IPS-15b (cell line): Measurements from ENCODE around the gene SIGLEC9.

Experiments used
- H3K27me3 ChIP-seq: one replicate; pipeline ENCODE4 v1.6.1; 2013; ENCODE audit warnings: low read length; ENCODE audit not compliant: control insufficient read depth, insufficient read depth
- H3K36me3 ChIP-seq: one replicate; pipeline ENCODE4 v1.6.1; 2013; ENCODE audit warnings: low read length; ENCODE audit not compliant: control insufficient read depth, insufficient read depth
- H3K4me1 ChIP-seq: one replicate; pipeline ENCODE4 v1.6.1; 2013; ENCODE audit warnings: mild to moderate bottlenecking, low read length; ENCODE audit not compliant: control insufficient read depth, insufficient read depth
- H3K4me3 ChIP-seq: one replicate; pipeline ENCODE4 v1.5.1; 2013; ENCODE audit warnings: low read depth, low read length
- H3K9ac ChIP-seq: one replicate; pipeline ENCODE4 v1.6.1; 2013; ENCODE audit warnings: low read depth, mild to moderate bottlenecking, low read length
- H3K9me3 ChIP-seq: one replicate; pipeline ENCODE4 v1.6.1; 2013; ENCODE audit warnings: mild to moderate bottlenecking, low read length; ENCODE audit not compliant: control insufficient read depth, insufficient read depth

The SIGLEC9 gene

DNA sequence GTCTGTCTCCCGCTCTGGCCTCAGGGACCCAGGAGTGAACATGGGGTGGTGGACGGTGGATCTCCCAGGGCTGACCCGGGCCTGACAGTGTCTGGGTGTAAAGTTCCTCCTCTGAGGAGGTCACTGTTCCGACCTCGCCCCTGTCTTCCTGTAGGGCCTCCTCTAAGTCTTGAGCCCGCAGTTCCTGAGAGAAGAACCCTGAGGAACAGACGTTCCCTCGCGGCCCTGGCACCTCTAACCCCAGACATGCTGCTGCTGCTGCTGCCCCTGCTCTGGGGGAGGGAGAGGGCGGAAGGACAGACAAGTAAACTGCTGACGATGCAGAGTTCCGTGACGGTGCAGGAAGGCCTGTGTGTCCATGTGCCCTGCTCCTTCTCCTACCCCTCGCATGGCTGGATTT, at the start of gene SIGLEC9:
SIGLEC9 (plus strand) TSS at position 178 of the 400 bp plus-strand sequence; CDS start at position 247, 69 bp downstream.
- Histone ChIP-seq H3K4me3 (no peak within 1 kb of the TSS), H3K4me1 (no peaks in the 10 kb centered on the region), H3K27me3 (no peaks in the 10 kb centered on the region)

DNA sequence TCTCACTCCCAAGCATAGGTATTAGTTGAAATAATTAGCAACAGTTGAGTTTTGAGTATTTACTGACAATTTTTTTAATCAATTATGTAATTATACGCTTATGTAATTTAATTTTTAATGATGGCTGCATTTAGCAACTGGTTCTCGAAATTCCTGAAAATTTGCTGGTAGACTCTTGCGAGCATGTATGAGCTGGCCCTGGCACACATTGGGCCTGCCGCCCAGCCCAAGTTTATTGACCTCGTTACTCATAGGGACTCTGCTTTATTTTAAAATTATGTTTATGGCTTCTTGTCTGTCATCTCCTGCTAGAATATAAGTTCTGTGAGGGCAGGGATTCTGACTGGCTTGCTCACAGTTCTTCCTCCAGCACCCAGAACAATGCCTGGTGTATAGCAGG, 48.7 kb upstream of the SIGLEC9 start:
- H3K4me1 ChIP-seq, result no peaks in the 10 kb centered on the region
- H3K27me3 ChIP-seq, result no peaks in the 10 kb centered on the region
- H3K4me3 ChIP-seq, result no peak overlapping the region
- H3K36me3 ChIP-seq, result no peaks in the 10 kb centered on the region
- H3K9me3 ChIP-seq, result no peaks in the 10 kb centered on the region
- H3K9ac ChIP-seq, result no peak overlapping the region

More for the DNA sequence above, at the start of gene SIGLEC9:
- H3K36me3 ChIP-seq, result no peaks in the 10 kb centered on the region
- H3K9me3 ChIP-seq, result no peaks in the 10 kb centered on the region
- no peak within 1 kb of the TSS for H3K9ac ChIP-seq

DNA sequence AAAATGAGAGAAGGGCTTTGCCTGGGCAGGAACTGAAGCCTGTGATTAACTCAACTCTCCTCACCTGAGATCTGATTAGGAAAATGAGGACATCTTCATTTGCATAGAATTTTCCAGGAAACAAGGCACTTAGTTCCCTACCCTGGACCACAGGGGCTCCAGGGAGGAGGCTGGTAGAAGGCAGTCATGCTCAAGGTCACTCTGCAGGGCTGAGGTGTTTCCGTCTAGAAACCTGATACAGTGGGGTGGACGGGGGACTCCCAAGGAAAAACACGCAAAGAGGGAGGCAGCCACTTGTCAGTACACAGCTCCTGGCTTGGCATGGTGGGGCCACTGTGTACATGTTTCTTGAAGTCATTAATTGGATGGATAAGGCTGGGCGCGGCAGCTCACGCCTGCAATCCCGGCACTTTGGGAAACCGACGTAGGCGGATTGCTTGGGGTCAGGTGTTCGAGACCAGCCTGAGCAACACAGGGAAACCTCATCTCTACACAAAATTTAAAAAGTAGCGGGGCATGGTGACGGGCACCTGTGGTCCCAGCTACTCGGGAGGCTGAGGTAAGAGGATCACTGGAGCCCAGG, 48.0 kb upstream of the SIGLEC9 start:
- Histone ChIP-seq H3K9me3 (no peaks in the 10 kb centered on the region), H3K36me3 (no peaks in the 10 kb centered on the region), H3K27me3 (no peaks in the 10 kb centered on the region), H3K4me3 (no peak overlapping the region), H3K4me1 (no peaks in the 10 kb centered on the region), H3K9ac (no peak overlapping the region)

DNA sequence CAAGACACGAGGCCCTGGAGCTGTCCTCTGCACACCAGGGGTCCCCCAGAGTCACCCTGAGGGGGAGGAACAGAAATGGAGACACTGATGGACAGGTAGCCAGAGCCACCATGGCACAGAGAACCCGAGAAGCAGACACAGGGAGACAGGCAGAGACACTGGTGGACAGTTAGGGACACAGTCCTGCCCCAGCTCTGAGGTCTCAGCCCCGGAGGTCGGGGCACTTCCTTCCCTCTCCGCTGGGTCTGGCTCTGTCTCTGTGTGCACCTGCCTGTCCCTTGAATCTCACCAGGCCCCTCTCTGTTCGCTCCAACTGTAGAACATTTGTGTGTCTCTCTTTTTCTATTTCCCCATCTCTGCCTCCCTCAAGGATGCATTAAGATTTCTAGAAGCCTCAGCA, 46.6 kb upstream of the SIGLEC9 start:
- Histone ChIP-seq H3K9me3 (no peaks in the 10 kb centered on the region), H3K9ac (no peak overlapping the region), H3K4me3 (no peak overlapping the region), H3K36me3 (no peaks in the 10 kb centered on the region), H3K4me1 (no peaks in the 10 kb centered on the region), H3K27me3 (no peaks in the 10 kb centered on the region)

DNA sequence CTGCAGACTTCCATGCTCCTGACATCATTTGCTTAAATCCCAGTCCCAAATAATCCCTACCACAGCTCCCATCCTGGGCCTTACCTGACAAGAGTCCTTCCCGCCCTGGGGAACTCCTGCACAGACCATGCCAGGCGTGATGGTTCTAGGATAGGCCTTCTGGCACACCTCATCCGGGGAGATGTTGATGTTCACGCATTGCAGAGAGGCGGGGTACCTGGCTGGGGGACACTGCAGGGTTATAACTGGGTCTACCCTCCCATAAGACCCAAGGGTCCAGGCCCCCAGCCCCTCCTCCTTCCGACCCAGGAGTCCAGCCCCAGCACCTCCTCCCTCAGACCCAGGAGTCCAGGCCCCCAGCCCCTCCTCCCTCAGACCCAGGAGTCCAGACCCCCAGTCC, 46.0 kb upstream of the SIGLEC9 start:
- peaks cover 4% of the 10 kb centered on the region for H3K27me3 ChIP-seq
- H3K4me1 ChIP-seq, result no peaks in the 10 kb centered on the region
- no peaks in the 10 kb centered on the region for H3K36me3 ChIP-seq
- no peak overlapping the region for H3K9ac ChIP-seq
- H3K9me3 ChIP-seq, result no peaks in the 10 kb centered on the region
- H3K4me3 ChIP-seq, result no peak overlapping the region

DNA sequence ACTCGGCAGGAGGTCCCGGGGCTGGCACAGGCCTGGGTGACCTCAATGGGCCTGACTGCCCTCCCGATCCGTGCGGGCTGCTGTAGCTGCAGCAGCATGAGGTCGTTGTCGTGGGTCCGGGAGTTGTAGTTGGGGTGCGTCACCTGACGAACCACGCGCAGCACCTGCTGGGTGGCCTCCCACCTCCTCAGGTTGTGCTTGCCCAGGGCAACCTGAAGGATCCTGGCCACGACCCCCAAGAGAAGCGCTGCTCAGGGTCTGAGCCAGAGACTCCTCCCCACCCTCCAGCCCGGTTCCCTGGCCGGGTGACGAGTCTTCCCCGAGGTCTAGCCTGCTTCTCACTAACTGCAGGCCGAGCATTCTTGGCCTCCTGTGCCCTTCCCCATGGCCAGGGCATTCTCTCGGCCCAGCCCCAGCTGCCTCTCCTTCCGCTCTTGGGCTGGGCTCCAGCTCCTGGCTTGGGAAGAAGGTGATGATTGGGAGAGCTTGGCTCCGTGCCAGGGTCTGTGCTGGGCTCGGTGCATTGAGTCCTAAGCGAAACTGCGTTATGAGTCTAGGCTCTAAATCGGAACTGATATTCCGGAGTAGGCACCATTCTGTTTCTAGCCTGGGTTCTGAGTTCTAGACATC, 45.1 kb upstream of the SIGLEC9 start:
- Histone ChIP-seq H3K4me3 (no peak overlapping the region), H3K9me3 (no peaks in the 10 kb centered on the region), H3K9ac (no peak overlapping the region), H3K27me3 (peaks cover 4% of the 10 kb centered on the region), H3K4me1 (no peaks in the 10 kb centered on the region), H3K36me3 (no peaks in the 10 kb centered on the region)

DNA sequence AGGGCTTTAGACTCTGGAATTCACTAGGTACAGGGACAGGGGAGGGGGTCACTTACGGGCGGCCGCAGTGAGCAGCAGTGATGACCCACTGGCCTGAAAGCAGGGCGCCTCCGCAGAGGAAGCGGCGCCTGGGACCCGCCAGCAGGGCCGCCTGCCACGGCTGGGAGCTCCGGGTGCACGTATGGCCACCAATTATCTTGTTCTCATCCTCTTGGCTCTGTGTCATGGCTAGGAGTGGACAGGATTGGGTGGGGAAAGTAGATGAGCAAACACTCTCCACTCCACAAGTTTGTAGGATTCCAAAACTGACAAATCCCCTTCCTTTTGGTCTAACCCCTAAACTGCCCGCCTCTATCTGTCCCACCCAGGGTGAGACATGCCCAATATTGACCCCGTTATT, 43.2 kb upstream of the SIGLEC9 start:
- no peak overlapping the region for H3K4me3 ChIP-seq
- H3K9ac ChIP-seq, result no peak overlapping the region
- H3K9me3 ChIP-seq, result no peaks in the 10 kb centered on the region
- H3K4me1 ChIP-seq, result no peaks in the 10 kb centered on the region
- H3K36me3 ChIP-seq, result no peaks in the 10 kb centered on the region
- H3K27me3 ChIP-seq, result peaks cover 4% of the 10 kb centered on the region

DNA sequence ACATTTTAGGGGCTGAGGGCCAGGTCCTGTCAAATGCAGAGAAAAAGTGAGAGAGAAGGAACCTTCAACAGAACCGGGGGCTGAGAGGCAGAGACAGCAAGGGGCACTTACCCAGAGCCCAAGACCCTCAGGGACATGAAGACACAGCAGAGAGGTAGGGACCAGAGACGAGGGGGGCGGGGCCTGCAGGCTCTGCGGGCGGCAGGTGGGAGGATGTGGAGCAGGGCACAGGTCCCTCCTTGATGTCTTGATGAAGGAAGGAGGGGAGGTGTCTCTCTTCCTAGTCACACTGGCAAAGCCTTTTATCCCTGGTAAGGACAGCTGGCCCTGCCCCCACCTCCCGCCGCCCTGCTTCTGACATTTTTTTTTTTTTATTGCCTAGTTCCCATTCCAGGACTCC, 42.1 kb upstream of the SIGLEC9 start, which contains the start of gene KLK14:
KLK14 (minus strand) TSS at position 277 of the 400 bp plus-strand sequence; CDS start at position 4, 273 bp downstream.
- Histone ChIP-seq H3K9me3 (no peaks in the 10 kb centered on the region), H3K4me3 (no peak within 1 kb of the TSS), H3K9ac (no peak within 1 kb of the TSS), H3K27me3 (peaks cover 4% of the 10 kb centered on the region), H3K36me3 (no peaks in the 10 kb centered on the region), H3K4me1 (no peaks in the 10 kb centered on the region)

DNA sequence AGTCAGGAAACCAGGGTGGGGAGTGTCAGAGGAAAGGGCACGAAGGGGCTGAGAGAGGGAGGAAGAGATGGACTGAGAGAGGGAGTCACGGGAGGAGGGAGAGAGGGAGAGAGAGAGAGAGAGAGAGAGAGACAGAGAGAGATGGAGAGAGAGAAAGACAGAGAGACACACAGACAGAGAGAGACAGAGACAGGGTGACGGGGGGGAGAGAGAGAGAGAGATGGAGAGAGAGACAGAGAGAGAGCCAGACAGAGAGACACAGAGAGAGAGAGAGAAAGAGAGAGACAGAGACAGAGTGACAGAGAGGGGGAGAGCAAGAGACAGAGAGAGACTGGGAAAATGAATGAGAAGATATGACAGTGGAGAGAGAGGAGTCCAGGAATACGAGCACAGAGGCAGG, 41.5 kb upstream of the SIGLEC9 start:
- H3K27me3 ChIP-seq, result peaks cover 4% of the 10 kb centered on the region
- H3K36me3 ChIP-seq, result no peaks in the 10 kb centered on the region
- no peaks in the 10 kb centered on the region for H3K9me3 ChIP-seq
- H3K4me3 ChIP-seq, result no peak overlapping the region
- no peaks in the 10 kb centered on the region for H3K4me1 ChIP-seq
- H3K9ac ChIP-seq, result no peak overlapping the region

DNA sequence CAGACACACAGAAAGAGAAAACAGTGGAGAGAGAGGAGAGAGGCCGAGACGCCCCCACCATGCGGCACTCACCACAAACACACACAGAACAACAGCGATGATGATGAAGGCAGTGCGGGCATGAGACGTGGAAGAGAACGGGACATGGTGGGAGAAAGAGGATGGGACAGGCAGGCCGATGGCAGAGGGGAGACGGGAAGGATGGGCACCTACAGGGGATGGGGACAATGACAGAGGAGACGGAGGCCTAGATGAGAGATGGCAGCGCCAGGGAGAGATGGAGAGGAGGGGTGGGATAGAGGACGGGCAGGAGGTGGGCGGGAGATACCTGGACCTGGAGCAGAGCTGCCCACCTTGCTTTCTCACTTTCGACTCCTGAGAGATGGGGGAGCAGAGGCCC, 40.9 kb upstream of the SIGLEC9 start:
- no peak overlapping the region for H3K9ac ChIP-seq
- no peaks in the 10 kb centered on the region for H3K4me1 ChIP-seq
- no peak overlapping the region for H3K4me3 ChIP-seq
- peaks cover 4% of the 10 kb centered on the region for H3K27me3 ChIP-seq
- no peaks in the 10 kb centered on the region for H3K36me3 ChIP-seq
- no peaks in the 10 kb centered on the region for H3K9me3 ChIP-seq

DNA sequence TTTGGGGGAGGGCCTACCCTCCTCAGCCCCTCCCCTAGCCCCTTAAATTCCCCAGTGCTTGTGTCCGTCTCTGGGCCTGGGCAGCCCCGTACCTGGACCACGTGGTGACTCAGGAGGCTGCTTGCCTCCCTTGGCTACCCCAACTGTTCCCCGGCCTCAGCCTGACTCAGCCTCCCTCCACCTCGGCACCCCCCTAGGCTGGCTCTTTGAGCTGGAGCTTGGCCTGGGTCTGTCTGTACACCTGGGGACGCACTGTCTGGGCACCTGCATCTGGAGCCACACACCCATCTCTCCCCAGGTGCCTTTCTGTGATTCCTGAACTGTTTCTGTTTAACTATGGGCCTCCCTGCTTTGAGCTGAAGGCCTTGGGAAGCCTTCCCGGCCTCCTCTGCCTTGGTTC, 40.2 kb upstream of the SIGLEC9 start:
- H3K9ac ChIP-seq, result no peak overlapping the region
- no peaks in the 10 kb centered on the region for H3K4me1 ChIP-seq
- H3K36me3 ChIP-seq, result no peaks in the 10 kb centered on the region
- no peak overlapping the region for H3K4me3 ChIP-seq
- H3K9me3 ChIP-seq, result no peaks in the 10 kb centered on the region
- H3K27me3 ChIP-seq, result peaks cover 4% of the 10 kb centered on the region

DNA sequence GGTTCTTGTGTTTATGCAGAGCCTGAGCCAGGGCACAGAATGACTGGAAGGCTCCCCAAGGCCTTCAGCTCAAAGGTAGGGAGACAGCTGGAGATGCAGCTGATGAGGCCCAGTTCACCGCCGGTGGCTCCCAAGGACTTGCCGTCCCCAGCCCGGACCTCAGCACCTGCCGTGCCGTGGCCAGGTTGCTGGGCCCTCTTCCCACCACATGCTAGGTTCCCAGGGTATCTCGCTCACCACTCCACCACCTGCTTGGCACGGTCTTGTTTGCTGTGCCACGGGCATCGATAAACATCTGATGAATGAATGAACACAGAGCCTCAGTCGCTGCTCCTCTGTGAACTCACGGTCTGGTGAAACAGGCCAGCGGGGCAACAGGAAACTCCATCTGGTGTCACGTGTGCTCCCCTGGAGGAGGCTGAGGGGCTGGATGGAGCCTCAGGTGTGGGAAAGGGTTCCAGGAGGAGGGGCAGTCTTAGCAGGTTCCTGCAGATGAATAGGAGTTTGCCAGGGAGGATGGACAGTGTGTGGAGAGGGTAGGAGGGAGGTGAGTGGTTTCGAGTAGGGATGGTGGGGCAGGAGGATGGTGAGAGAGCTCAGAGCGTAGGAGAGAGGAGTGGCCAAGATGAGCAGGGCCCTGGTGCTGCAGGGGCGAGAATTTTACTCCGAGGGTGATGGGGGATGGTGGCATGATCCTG, 38.4 kb upstream of the SIGLEC9 start:
- Histone ChIP-seq H3K9me3 (no peaks in the 10 kb centered on the region), H3K36me3 (no peaks in the 10 kb centered on the region), H3K9ac (no peak overlapping the region), H3K4me1 (no peaks in the 10 kb centered on the region), H3K27me3 (peaks cover 4% of the 10 kb centered on the region), H3K4me3 (no peak overlapping the region)
